GM23338 (cell line): Measurements from ENCODE around the gene ATP10A. TPM values are rescaled to one million over a fixed set of nuclear protein-coding genes. Genes with fewer than 3 reads are reported as not detected.

Experiments
- ATAC-seq: fragments of 200-7000 bp; cut with Tn5 transposase; 3 replicates; pipeline ENCODE4 v1.9.1; 2020
- DNase-seq: peaks from one replicate; pipeline ENCODE4 v3.0.0-alpha.2; 2015; ENCODE audit warnings: low spot score
- H2AFZ ChIP-seq: fragments of 200-600 bp; sonication (generic); 2 replicates; pipeline ENCODE4 v1.8.0; 2016; ENCODE audit warnings: antibody characterized with exemption, mild to moderate bottlenecking, moderate library complexity
- H3F3A ChIP-seq: fragments of 200-600 bp; sonication (generic); replicated peaks from 2 replicates; pipeline ENCODE4 v1.8.0; 2017; ENCODE audit warnings: antibody characterized with exemption, mixed run types, low read depth
- H3K27ac ChIP-seq: fragments of 200-600 bp; sonication (generic); 2 replicates; pipeline ENCODE4 v1.6.1; 2016; ENCODE audit warnings: low read depth
- H3K27me3 ChIP-seq: fragments of 200-600 bp; sonication (generic); 2 replicates; pipeline ENCODE4 v1.8.0; 2016; ENCODE audit warnings: mild to moderate bottlenecking, mixed run types, moderate library complexity; ENCODE audit not compliant: insufficient read depth
- H3K36me3 ChIP-seq: fragments of 200-600 bp; sonication (generic); 2 replicates; pipeline ENCODE4 v1.8.0; 2016; ENCODE audit warnings: mild to moderate bottlenecking; ENCODE audit not compliant: insufficient read depth
- H3K4me1 ChIP-seq: fragments of 200-600 bp; sonication (generic); 2 replicates; pipeline ENCODE4 v1.8.0; 2016; ENCODE audit warnings: mild to moderate bottlenecking, moderate library complexity; ENCODE audit not compliant: insufficient read depth
- H3K4me2 ChIP-seq: fragments of 200-600 bp; sonication (generic); 2 replicates; pipeline ENCODE4 v1.7.1; 2017; ENCODE audit warnings: mixed run types
- H3K4me3 ChIP-seq: fragments of 200-600 bp; sonication (generic); 2 replicates; pipeline ENCODE4 v1.6.1; 2016; ENCODE audit warnings: mixed run types
- H3K79me2 ChIP-seq: fragments of 200-600 bp; sonication (generic); replicated peaks from 2 replicates; pipeline ENCODE4 v1.8.0; 2017; ENCODE audit warnings: mild to moderate bottlenecking; ENCODE audit not compliant: insufficient read depth
- H3K9me2 ChIP-seq: fragments of 200-600 bp; sonication (generic); 2 replicates; pipeline ENCODE4 v1.8.0; 2017; ENCODE audit not compliant: insufficient read depth
- H4K20me1 ChIP-seq: fragments of 200-600 bp; sonication (generic); replicated peaks from 2 replicates; pipeline ENCODE4 v1.8.0; 2017; ENCODE audit warnings: mild to moderate bottlenecking; ENCODE audit not compliant: insufficient read depth
- H3K27ac Mint-ChIP-seq: 2 replicates; pipeline ENCODE4 v1.8.0; 2020; ENCODE audit warnings: inconsistent platforms, mild to moderate bottlenecking, moderate library complexity, mixed read lengths
- H3K27me3 Mint-ChIP-seq: 3 replicates; pipeline ENCODE4 v1.8.0; 2022; ENCODE audit warnings: low read depth, mild to moderate bottlenecking, moderate library complexity, mixed read lengths, inconsistent platforms; ENCODE audit not compliant: insufficient read depth, poor library complexity
- H3K36me3 Mint-ChIP-seq: 3 replicates; pipeline ENCODE4 v1.8.0; 2021; ENCODE audit warnings: low read depth, mild to moderate bottlenecking, inconsistent platforms, moderate library complexity, mixed read lengths
- H3K4me1 Mint-ChIP-seq: 3 replicates; pipeline ENCODE4 v1.8.0; 2020; ENCODE audit warnings: mild to moderate bottlenecking, inconsistent platforms, mixed read lengths
- H3K4me3 Mint-ChIP-seq: 3 replicates; pipeline ENCODE4 v1.8.0; 2021; ENCODE audit warnings: moderate library complexity, mild to moderate bottlenecking, inconsistent platforms, mixed read lengths
- H3K9me3 Mint-ChIP-seq: 3 replicates; pipeline ENCODE4 v1.8.0; 2020; ENCODE audit warnings: moderate library complexity, mild to moderate bottlenecking, inconsistent platforms, mixed read lengths
- CREB1 ChIP-seq: fragments of 250-450 bp; sonication (Bioruptor Pico); IDR thresholded peaks from 2 replicates; pipeline ENCODE4 v1.5.0; 2020; ENCODE audit warnings: low read depth, mild to moderate bottlenecking, moderate library complexity
- EZH2 ChIP-seq: fragments of 200-600 bp; sonication (generic); IDR thresholded peaks from one replicate; pipeline ENCODE4 v1.8.0; 2017; ENCODE audit warnings: antibody characterized with exemption, mild to moderate bottlenecking, low read depth; ENCODE audit not compliant: unreplicated experiment
- EZH2phosphoT487 ChIP-seq: fragments of 200-600 bp; sonication (generic); IDR thresholded peaks from one replicate; pipeline ENCODE4 v1.8.1; 2018; ENCODE audit warnings: antibody characterized with exemption; ENCODE audit not compliant: unreplicated experiment
- JUNB ChIP-seq: IDR thresholded peaks from one replicate; pipeline ENCODE4 v1.6.1; 2016; ENCODE audit warnings: antibody characterized with exemption; ENCODE audit not compliant: unreplicated experiment
- NANOG ChIP-seq: IDR thresholded peaks from 2 replicates; pipeline ENCODE4 v1.6.1; 2016; ENCODE audit warnings: antibody characterized with exemption, borderline replicate concordance
- POLR2AphosphoS5 ChIP-seq: IDR thresholded peaks from 2 replicates; pipeline ENCODE4 v1.6.1; 2016; ENCODE audit warnings: antibody characterized with exemption, low read depth
- STAT1 ChIP-seq: IDR thresholded peaks from one replicate; pipeline ENCODE4 v1.6.1; 2016; ENCODE audit warnings: antibody characterized with exemption; ENCODE audit not compliant: unreplicated experiment
- ZNF114 ChIP-seq: fragments of 250-450 bp; sonication (Bioruptor Pico); IDR thresholded peaks from 2 replicates; pipeline ENCODE4 v1.5.0; 2020; ENCODE audit warnings: mild to moderate bottlenecking, moderate library complexity
- ZNF331 ChIP-seq: fragments of 250-450 bp; sonication (Bioruptor Pico); IDR thresholded peaks from 2 replicates; pipeline ENCODE4 v1.5.0; 2020; ENCODE audit warnings: low read depth, mild to moderate bottlenecking, moderate library complexity
- polyA plus RNA-seq: library from polyadenylated mRNA; unstranded; fragments of >200 nt; fragmentation: Nextera tagmentation; extraction: Ambion mirVana; gene quantifications from 2 replicates; pipeline ENCODE4 v1.2.1, GENCODE V29; 2016
- total RNA-seq: library from RNA; depleted of rRNA; stranded (reverse); fragments of >200 nt; shearing (Covaris generic); gene quantifications from 2 replicates; pipeline ENCODE4 v1.2.3, GENCODE V29; 2014
- TF ChIP-seq, protein P1 (sequence below): IDR thresholded peaks from 2 replicates; pipeline ENCODE4 v1.6.1; 2016; ENCODE audit warnings: antibody characterized with exemption
- TF ChIP-seq, protein P2 (sequence below): IDR thresholded peaks from one replicate; pipeline ENCODE4 v1.6.1; 2018; ENCODE audit warnings: antibody characterized with exemption; ENCODE audit not compliant: unreplicated experiment
- TF ChIP-seq, protein P3 (sequence below), 2 experiments: fragments of 200-600 bp in 1 of 2; sonication (generic) in 1 of 2; conservative IDR thresholded peaks; 2 replicates each; pipeline versions ENCODE4 v1.5.1 to v1.6.1; 2016 to 2017; ENCODE audit warnings: antibody characterized with exemption in 2 of 2, low read depth in 2 of 2, mild to moderate bottlenecking in 2 of 2, moderate library complexity in 1 of 2
- TF ChIP-seq, protein P4 (sequence below): fragments of 250-450 bp; sonication (Bioruptor Pico); IDR thresholded peaks from 2 replicates; pipeline ENCODE4 v1.5.0; 2020; ENCODE audit warnings: mild to moderate bottlenecking, moderate library complexity

The ATP10A gene
- total and polyA plus RNA-seq, 2 experiments from 2014 or later, result 0.36 to 5.6 TPM

DNA sequence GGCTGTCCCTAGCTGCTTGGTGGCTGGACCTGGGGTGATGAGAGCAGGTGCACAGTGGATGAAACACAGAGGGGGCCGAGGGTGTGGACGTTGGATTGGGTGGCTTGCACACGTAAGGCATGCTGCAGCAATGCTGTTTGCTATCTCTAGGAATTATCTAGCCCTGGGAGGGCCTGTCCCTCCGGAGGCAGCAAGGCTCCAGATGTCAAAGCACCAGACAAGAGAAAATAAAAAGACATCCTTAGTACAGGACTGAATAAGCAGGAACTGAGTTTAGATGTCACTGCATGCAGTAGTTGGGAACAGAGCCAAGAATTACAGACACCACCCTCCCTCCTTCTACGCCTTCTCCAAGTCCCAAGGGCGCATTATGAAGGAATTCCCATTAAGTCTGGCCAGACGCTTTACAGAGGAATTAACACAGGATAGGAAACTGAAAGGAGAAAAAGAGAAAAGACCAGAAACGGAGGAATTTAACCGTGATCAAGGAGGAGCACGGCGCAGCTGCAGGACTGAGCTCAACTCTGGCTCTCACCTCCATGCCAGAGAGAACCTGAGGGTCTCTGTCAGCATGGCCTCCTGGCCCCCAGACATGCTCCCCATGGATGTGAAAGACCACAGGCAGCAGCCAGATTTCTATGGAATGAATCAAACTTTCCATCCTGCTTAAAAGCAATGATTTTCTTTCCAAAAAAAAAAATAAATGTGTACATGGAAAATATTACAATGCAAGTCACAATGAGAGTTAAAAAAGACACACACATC is 13.8 kb downstream of the ATP10A start:
- no peaks in the 10 kb centered on the region for H4K20me1 ChIP-seq
- DNase-seq (peak; percentile 28), ATAC-seq (peak; percentile 8)
- Mint-ChIP-seq H3K9me3 (no peaks in the 10 kb centered on the region; the same call in 2 of the 3 replicates), H3K4me3 (peak overlapping the region; percentile 75), H3K4me1 (peaks cover 52% of the 10 kb centered on the region), H3K27me3 (peaks cover 12% of the 10 kb centered on the region), H3K27ac (no peak overlapping the region; the same call in 1 of the 2 replicates), H3K36me3 (no peaks in the 10 kb centered on the region)
- H3F3A ChIP-seq, result no peaks in the 10 kb centered on the region
- H2AFZ ChIP-seq, result no peak overlapping the region
- H3K36me3 ChIP-seq, result no peaks in the 10 kb centered on the region; the same call in 1 of the 2 replicates
- H3K79me2 ChIP-seq, result no peaks in the 10 kb centered on the region
- TF ChIP-seq CREB1, result no peak
- no peak for TF ChIP-seq JUNB
- TF ChIP-seq ZNF114, result no peak
- no peak for TF ChIP-seq EZH2phosphoT487
- no peak for TF ChIP-seq NANOG
- TF ChIP-seq, protein P1, sequence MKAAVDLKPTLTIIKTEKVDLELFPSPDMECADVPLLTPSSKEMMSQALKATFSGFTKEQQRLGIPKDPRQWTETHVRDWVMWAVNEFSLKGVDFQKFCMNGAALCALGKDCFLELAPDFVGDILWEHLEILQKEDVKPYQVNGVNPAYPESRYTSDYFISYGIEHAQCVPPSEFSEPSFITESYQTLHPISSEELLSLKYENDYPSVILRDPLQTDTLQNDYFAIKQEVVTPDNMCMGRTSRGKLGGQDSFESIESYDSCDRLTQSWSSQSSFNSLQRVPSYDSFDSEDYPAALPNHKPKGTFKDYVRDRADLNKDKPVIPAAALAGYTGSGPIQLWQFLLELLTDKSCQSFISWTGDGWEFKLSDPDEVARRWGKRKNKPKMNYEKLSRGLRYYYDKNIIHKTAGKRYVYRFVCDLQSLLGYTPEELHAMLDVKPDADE, result no peak
- no peak for TF ChIP-seq STAT1
- TF ChIP-seq, protein P2, sequence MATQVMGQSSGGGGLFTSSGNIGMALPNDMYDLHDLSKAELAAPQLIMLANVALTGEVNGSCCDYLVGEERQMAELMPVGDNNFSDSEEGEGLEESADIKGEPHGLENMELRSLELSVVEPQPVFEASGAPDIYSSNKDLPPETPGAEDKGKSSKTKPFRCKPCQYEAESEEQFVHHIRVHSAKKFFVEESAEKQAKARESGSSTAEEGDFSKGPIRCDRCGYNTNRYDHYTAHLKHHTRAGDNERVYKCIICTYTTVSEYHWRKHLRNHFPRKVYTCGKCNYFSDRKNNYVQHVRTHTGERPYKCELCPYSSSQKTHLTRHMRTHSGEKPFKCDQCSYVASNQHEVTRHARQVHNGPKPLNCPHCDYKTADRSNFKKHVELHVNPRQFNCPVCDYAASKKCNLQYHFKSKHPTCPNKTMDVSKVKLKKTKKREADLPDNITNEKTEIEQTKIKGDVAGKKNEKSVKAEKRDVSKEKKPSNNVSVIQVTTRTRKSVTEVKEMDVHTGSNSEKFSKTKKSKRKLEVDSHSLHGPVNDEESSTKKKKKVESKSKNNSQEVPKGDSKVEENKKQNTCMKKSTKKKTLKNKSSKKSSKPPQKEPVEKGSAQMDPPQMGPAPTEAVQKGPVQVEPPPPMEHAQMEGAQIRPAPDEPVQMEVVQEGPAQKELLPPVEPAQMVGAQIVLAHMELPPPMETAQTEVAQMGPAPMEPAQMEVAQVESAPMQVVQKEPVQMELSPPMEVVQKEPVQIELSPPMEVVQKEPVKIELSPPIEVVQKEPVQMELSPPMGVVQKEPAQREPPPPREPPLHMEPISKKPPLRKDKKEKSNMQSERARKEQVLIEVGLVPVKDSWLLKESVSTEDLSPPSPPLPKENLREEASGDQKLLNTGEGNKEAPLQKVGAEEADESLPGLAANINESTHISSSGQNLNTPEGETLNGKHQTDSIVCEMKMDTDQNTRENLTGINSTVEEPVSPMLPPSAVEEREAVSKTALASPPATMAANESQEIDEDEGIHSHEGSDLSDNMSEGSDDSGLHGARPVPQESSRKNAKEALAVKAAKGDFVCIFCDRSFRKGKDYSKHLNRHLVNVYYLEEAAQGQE, result no peak
- TF ChIP-seq EZH2, result no peak
- TF ChIP-seq ZNF331 (CRISPR knock-in tag), result no peak
- TF ChIP-seq, protein P3, sequence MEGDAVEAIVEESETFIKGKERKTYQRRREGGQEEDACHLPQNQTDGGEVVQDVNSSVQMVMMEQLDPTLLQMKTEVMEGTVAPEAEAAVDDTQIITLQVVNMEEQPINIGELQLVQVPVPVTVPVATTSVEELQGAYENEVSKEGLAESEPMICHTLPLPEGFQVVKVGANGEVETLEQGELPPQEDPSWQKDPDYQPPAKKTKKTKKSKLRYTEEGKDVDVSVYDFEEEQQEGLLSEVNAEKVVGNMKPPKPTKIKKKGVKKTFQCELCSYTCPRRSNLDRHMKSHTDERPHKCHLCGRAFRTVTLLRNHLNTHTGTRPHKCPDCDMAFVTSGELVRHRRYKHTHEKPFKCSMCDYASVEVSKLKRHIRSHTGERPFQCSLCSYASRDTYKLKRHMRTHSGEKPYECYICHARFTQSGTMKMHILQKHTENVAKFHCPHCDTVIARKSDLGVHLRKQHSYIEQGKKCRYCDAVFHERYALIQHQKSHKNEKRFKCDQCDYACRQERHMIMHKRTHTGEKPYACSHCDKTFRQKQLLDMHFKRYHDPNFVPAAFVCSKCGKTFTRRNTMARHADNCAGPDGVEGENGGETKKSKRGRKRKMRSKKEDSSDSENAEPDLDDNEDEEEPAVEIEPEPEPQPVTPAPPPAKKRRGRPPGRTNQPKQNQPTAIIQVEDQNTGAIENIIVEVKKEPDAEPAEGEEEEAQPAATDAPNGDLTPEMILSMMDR (conservative IDR thresholded peaks at IDR 0.05; ENCODE audit: low read depth in 2 of 2), result no peak
- TF ChIP-seq, protein P4, sequence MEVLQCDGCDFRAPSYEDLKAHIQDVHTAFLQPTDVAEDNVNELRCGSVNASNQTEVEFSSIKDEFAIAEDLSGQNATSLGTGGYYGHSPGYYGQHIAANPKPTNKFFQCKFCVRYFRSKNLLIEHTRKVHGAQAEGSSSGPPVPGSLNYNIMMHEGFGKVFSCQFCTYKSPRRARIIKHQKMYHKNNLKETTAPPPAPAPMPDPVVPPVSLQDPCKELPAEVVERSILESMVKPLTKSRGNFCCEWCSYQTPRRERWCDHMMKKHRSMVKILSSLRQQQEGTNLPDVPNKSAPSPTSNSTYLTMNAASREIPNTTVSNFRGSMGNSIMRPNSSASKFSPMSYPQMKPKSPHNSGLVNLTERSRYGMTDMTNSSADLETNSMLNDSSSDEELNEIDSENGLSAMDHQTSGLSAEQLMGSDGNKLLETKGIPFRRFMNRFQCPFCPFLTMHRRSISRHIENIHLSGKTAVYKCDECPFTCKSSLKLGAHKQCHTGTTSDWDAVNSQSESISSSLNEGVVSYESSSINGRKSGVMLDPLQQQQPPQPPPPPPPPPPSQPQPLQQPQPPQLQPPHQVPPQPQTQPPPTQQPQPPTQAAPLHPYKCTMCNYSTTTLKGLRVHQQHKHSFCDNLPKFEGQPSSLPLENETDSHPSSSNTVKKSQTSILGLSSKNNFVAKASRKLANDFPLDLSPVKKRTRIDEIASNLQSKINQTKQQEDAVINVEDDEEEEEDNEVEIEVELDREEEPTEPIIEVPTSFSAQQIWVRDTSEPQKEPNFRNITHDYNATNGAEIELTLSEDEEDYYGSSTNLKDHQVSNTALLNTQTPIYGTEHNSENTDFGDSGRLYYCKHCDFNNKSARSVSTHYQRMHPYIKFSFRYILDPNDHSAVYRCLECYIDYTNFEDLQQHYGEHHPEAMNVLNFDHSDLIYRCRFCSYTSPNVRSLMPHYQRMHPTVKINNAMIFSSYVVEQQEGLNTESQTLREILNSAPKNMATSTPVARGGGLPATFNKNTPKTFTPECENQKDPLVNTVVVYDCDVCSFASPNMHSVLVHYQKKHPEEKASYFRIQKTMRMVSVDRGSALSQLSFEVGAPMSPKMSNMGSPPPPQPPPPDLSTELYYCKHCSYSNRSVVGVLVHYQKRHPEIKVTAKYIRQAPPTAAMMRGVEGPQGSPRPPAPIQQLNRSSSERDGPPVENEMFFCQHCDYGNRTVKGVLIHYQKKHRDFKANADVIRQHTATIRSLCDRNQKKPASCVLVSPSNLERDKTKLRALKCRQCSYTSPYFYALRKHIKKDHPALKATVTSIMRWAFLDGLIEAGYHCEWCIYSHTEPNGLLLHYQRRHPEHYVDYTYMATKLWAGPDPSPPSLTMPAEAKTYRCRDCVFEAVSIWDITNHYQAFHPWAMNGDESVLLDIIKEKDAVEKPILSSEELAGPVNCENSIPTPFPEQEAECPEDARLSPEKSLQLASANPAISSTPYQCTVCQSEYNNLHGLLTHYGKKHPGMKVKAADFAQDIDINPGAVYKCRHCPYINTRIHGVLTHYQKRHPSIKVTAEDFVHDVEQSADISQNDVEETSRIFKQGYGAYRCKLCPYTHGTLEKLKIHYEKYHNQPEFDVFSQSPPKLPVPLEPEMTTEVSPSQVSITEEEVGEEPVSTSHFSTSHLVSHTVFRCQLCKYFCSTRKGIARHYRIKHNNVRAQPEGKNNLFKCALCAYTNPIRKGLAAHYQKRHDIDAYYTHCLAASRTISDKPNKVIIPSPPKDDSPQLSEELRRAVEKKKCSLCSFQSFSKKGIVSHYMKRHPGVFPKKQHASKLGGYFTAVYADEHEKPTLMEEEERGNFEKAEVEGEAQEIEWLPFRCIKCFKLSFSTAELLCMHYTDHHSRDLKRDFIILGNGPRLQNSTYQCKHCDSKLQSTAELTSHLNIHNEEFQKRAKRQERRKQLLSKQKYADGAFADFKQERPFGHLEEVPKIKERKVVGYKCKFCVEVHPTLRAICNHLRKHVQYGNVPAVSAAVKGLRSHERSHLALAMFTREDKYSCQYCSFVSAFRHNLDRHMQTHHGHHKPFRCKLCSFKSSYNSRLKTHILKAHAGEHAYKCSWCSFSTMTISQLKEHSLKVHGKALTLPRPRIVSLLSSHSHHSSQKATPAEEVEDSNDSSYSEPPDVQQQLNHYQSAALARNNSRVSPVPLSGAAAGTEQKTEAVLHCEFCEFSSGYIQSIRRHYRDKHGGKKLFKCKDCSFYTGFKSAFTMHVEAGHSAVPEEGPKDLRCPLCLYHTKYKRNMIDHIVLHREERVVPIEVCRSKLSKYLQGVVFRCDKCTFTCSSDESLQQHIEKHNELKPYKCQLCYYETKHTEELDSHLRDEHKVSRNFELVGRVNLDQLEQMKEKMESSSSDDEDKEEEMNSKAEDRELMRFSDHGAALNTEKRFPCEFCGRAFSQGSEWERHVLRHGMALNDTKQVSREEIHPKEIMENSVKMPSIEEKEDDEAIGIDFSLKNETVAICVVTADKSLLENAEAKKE (CRISPR knock-in tag), result no peak
- no peak for TF ChIP-seq POLR2AphosphoS5
- no peaks in the 10 kb centered on the region for H3K27me3 ChIP-seq
- no peak overlapping the region for H3K27ac ChIP-seq
- no peaks in the 10 kb centered on the region for H3K9me2 ChIP-seq
- peak overlapping the region; percentile 86 for H3K4me2 ChIP-seq
- no peak overlapping the region for H3K4me3 ChIP-seq
- peaks cover 37% of the 10 kb centered on the region for H3K4me1 ChIP-seq
